Germinal center (tissue), 1 donor: ENCODE results near the gene SCYL1.

Source experiments
- DNase-seq: peaks from one replicate; pipeline ENCODE4 v3.0.0; 2012; ENCODE audit warnings: mixed read lengths, low spot score

SCYL1 gene

DNA sequence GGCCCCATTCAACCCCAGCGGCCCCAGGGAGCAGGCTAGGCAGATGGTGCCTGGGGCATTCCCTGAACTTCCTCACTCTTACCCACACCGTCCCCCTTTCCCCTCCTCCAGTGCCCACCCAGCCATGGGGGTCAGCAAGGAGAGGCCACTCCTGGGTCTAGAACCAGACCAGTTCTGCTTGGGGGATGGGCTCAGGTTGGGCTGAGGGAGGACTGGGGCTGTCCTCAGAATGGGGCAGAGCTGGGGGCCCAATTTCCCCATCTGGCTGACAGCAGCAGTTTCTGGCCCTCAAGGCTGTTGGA lies 12.4 kb downstream of the SCYL1 start:
- no peak for DNase-seq

DNA sequence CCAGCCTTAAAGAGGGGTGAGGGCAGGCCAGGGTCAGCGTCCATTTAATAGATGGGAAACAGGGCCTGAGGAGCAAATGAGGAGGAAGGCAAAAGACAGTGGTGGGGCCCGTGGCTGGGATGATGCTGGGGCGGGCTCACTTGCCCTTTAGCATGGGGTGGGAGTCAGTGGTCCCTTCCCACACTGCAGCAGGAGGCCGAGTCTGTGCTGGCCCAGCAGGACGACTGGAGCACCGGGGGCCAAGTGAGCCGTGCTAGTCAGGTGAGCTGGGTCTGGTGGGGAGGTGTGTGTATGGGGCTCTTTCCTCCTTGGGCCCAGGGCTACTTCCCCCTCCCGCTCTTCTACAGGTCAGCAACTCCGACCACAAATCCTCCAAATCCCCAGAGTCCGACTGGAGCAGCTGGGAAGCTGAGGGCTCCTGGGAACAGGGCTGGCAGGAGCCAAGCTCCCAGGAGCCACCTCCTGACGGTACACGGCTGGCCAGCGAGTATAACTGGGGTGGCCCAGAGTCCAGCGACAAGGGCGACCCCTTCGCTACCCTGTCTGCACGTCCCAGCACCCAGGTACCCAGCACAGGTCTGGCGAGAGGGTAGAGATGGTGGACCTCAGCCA lies 12.8 kb downstream of the SCYL1 start:
- no peak for DNase-seq

DNA sequence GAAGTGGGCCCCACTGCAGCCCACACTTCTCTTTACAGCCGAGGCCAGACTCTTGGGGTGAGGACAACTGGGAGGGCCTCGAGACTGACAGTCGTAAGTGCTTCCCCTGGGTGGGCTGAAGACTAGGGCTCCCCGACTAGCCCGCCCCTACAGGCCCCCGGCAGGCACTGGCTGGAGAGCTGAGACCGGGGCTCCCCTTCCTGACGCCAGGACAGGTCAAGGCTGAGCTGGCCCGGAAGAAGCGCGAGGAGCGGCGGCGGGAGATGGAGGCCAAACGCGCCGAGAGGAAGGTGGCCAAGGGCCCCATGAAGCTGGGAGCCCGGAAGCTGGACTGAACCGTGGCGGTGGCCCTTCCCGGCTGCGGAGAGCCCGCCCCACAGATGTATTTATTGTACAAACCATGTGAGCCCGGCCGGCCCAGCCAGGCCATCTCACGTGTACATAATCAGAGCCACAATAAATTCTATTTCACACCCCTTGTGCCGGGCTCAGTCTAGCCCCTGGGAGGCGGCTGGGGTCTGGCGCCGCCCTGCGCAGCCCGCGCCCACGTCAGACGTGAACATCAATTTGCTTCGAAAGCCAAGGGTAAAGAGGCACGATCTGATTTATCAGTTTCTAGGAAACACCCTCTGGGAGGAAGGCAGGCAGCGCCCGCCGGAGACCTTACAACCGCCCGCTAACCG lies 13.5 kb downstream of the SCYL1 start:
- no peak for DNase-seq

DNA sequence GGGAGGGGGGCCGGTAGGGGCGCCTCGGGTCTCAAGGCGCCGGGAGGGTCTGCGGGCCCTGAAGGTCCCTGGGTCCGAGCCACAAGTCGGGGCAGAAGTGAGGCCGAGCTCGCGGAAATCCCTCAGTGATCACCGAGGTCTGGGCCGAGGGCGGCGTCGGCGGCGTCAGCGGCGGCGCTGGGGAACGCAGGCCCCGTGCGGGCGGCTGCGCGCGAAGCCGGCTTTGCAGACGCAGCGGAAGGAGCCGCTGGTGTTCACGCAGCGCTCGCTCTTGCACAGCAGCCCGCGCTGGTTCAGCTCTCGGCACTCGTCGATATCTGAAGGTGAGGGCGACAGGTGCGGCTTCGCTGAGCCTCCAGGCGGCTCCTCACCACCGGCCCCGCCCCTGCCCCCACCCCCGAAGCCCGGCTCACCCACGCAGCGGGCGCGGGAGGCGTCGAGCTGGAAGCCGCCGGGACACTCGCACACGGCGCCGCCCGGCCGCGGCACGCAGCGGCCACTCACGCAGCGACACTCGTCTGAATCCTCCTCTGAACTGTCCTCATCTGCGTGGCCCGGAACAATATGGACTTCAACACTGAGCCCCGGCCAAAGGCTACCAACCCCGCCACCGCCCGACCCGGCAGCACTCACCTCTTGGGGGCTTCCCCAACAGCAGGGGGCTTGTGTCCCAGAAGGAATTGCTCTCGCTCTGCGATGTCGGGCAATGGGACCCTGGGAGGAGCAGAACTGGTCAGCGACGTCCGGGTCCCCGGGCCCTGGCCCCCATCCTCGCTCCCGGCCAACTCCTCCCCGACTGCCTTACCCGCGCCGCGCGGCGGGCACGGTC lies 14.2 kb downstream of the SCYL1 start:
- no peak for DNase-seq

DNA sequence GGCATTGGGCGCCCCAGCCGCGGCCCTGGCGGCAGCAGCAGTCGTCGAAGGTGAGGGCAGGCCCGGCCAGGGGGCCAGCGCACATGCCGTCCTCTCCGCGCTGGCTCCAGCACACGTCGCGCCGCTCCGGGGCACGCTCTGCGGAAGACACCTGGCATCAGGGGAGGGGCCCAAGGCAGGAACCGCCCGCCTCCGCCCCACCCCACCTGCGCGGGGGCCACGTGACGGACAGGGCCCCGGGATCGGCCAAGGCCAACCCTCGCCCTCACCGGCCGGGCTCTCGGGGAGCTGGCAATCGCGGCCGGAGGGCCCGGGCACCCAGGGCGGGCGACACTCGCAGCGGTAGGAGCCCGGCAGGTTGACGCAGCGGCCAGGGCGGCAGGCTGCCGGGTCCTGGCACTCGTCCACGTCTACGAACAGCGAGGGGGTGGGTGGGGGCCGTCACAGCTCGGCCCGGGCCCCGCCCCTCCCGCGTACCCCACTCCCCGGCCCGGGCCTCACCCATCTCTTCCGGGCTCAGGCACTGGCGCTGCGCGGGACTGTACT lies 14.9 kb downstream of the SCYL1 start:
- peak; percentile 85 for DNase-seq

DNA sequence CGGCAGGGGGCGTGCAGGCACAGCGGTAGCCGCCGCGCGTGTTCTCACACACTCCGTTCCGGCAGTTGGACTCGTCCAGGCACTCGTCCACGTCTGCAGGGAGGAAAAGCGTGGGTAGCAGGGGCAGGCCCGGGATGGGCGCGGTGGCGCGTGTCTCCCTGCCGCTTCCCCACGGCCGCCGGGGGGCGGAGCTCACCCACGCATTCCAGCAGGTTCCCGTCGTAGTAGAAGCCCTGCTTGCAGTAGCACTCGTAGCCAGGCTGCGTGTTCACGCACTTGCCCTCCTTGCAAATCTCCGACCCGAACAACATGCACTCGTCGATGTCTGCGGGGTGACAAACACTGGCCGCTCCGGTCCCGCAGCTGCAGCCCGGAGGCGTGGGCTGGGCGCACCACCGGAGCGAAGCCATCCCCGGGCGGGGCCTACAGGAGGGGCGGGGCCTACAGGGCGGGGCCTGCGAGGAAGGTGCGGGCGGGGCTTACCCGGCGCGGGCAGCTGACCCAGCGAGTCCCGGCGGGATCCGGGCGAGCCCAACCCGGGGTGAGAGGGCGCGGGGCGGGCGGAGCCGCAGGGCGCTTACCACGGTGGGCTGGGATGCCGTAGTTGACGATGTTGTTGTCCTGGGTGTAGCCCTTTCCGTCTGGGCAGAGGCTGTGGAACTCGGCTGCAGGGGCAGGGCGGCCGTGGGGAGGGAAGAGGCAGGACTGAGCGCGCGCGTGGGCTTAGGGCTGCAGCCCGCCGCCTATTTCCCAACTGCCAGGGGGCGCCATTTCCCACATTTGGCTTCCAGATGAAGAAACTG lies 15.6 kb downstream of the SCYL1 start:
- peak; percentile 96 for DNase-seq

DNA sequence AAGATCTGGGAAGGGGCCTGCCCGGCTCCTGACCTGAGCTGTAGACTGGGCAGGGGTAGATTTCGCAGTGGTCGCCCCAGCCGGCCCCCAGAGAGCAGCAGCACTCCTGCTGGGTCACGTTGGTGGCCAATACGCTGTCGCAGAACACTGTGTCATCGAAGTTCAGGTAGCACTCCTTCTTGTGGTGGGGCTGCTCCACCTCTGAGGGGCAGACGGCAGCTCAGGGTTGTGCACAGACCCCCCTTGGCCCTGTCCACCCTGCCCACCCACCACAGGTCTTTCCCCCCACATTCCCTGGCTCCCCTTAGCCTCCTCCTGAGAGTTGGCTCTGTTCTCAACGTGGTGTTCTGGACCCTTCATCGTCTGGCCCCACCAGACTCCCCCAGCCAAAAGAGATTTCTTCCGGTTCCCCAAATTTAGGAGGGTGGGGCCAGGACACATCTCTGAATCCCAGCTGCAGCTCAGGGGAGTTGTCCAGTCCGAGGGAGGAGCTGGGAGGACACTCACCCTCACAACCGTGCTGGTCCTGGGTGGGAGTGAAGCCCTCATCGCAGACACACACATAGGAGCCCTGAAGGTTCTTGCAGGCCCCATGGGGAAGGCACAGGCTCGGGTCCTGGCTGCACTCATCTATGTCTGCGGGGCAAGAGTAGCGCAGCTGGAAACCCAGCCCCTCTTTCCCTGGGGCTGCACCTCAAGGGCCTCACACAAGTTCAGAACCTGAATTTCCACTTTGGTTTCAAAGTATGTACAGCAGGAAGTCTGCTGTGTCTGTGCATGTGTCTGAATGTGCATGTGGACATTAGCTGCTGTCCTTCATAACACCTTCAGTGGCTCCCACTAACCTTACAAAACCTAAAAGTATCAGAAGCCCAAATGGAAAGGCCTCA lies 16.5 kb downstream of the SCYL1 start:
- DNase-seq = no peak

DNA sequence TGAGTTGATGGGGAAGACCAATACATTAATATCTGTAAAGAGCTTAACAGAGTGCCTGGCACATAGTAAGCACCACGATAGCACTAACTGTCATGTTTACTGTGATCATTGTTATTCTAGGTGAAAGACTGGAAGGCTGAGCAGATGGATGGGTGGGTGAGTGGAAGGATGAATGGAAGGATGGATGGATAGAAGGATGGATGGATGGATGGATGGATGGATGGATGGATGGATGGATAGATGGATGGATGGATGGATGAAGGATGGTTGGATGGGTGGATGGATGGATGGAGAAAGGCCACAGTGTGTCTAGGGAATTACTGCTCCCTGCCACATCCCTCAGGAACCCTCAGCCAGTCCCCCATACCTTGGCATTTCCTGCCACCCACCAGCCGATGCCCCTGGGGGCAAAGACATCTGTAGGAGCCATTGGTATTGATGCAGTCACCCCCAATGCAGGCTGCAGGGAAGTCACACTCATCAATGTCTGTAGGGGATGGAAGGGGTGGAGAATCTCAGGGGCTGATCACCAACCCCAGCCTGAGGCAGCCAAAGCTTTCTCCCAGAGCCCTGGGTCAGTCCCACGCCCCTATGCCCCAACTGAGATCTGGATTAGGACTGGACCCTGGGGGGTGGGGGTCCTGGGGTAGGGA lies 18.0 kb downstream of the SCYL1 start:
- no peak for DNase-seq

DNA sequence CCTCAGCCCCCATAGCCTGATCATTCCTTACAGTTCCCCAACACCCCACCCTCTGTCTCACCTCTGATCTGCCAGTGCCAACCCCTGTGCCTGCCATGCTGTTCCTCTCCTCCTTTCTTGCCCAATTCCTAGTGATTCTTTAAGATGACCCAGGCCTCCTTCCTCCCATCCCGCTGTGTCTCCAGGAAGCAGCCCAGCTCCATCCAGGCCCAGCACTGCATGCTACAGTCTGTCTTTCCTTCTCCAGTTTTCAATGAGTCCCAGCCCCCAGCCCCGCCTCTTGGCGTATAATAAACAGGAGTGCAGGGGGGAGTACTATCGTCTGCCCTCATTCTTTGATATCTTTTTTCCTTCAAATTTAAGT lies 21.0 kb downstream of the SCYL1 start:
- no peak for DNase-seq

DNA sequence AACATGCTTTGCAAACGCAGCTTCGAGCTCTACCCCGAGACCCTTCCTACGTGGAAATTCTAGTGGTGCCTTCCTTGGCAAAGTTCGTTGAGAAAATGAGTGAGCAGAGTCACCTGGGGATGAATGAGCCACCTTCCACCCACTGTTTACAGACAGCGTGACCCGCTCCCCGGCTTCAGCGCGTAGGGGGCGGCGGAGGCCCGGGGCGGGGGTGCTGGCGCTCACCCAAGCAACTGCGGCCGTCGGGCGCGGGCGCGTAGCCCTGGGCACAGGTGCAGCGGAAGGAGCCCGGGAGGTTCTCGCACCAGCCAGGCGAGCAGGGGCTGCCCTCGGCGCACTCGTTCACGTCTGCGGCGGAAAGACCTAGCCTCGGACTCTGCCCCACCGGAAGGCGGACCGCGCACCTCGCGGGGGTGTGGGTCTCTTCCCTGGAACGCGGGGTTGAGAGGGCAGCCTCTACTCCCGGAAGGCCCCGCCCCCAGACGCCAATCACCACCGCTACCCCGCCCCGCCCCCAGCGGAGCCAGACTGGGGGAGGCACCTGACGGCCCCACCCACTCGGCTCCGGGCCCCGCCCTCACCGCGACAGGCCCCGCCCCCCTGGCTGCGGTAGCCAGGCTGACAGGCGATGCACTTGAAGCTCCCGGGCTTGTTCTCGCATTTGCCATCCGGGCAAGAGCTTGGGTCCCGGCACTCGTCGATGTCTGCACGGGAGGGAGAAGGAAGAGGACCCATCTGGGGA lies 21.5 kb downstream of the SCYL1 start:
- DNase-seq = peak; percentile 97

DNA sequence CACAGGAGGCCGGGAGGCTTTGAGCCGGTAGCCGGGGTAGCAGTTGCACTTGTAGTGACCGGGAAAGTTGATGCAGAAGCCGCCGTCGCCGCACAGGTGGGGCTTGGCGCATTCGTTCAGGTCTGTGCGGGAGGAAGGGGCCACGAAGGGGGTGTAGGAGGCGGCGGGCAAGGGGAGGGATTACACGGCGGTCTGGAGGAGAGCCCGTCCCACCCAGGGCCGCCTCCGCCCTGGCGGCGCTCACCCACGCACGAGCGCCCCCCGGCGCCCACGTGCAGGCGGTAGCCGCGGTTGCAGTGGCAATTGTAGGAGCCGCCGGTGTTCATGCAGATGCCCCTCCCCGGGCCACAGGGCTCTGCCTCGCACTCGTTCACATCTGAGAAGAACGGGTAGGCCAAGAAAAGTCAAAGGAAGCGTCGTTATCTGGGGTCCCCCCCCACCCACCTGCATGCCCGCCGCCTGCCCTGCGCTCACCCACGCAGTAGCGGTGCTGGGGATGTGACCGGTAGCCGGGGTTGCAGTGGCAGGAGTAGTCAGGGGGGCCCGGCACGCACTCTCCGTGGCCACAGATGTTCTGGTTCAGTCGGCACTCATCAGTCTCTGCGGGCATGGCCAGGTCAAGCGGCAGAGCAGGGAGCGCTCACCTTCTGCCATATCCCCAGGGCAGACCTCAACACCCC lies 22.7 kb downstream of the SCYL1 start:
- DNase-seq = no peak

DNA sequence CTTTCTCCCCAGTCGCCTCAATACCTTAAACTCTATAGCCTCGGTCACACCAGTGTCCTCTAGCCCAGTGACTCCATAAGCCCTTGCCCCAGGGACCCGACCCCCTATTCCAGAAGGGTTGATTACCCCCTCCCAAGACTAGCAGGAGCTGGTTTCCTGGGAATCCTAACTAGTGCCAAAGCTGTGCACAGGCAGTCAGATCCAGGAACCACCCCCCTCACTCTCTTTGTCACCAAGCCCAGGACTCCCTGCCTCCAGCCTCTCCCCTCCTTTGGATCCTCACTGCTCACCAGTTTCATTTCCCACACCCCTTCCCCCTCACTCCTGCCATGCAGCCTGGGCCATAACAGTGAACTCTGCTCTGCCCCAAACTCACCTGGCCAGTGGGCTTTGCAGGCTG lies 23.5 kb downstream of the SCYL1 start:
- DNase-seq = no peak

DNA sequence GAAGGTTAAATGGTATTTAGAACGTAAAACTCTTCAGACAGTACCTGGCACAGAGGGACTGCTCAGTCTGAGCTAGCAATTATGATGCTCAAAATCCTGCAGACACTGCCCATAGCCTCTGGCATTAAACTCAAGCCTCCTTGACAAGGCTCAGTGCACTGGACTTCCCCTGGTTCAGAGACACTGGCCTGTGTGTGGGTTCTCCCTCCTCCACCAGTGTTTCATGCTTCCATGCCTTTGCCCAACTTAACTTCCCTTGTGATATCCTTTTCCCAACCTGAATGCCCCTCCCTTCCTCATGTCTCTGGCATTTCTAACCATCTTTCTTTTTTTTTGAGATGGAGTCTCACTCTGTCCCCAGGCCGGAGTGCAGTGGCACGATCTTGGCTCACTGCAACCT lies 24.2 kb downstream of the SCYL1 start:
- DNase-seq = no peak

DNA sequence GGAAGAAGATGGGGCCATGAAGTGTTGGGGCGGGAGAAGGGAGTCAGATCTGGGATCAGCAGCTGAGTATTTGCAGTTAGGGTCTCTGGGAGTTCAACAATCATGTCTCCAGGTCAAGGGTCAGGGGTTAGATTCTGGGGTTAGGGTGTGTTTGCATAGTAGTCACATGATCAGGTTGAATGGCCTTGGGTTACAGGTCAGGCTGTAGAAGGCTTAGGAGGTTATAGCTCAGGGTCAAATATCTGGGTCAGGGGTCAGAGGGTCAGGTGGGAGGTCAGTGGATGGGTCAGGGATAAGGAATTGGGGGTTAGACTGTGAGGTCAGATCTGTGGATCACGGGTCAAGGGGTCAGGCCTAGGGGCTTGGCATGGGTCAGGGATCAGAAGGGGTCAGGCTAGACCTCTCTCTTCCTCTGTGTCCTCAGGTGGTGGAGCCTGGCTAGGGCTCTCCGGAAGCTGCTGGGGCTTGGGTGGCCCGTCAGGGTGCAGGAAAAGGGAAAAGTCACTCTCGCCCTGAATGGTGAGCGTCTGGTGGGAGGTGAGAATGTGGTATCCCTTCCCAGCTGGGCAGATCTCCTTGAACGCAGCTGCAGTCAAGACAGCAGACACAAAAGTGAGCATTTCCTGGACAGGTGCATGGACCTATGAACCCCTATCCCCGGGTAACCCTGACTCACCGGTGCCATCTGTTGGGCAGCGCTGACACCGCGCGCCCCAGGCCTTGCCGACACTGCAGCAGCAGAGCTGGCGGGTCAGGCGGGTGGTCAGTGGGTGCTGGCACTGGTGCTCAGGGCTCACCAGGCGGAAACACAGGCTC lies 26.9 kb downstream of the SCYL1 start:
- DNase-seq = peak; percentile 69

DNA sequence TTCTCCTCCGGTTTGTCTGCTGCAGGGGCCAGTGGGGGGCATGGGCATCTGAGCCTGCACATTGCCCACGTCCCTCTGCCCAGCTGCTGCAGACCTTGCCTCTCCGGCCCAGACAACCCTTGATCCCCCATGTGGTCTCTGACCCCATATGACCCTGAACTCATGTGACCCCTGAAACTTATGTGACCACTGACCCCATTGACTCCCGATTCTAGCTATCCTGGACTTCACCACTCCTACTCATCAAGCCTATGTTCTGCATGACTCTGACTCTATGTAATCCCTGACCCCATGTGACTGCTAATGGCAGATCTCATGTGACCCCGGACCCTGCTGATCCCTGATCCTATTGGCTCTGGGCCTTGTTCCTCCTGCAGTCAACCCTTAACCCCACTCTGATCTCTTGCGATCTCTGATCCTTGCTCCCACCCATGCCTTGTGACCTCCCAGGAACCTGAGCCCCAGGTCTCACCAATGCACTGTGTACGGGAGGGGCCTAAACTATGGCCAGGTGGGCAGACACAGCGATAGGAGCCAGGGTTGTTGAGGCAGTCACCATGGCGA lies 27.6 kb downstream of the SCYL1 start:
- no peak for DNase-seq

DNA sequence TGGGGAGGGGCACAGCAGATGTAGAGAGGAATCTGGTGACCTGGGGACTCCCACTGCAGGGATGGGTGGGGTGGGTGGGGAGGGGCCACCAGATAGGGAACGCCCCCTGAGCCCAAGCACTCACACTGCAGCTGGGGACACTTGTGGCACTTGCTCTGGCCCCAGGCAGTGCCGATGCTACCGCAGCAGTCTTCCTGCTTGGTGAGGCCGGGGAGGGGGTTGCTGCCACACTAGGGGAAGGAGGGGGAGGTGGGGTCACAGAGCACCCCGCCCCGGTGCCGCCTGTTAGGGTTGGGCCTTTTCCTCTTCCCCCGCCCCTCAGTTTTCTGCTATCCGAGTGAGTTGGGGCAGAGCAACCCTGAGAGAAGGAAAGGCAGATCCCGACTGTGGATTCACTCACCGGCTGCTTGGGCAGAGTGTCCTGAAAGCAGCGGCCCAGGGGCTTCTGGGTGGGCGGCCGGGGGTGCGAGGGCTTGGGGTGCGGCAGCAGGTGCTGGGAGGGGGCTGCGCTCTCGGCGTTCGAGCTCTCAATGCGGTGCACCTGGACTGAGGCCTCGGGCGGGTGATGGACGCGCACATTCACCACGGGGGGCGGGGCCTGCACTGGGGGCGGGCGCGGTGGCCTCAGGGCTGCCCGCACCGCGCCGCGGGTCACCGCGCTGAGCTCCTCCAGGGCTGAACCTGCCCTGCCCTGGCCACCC lies 28.6 kb downstream of the SCYL1 start:
- no peak for DNase-seq

DNA sequence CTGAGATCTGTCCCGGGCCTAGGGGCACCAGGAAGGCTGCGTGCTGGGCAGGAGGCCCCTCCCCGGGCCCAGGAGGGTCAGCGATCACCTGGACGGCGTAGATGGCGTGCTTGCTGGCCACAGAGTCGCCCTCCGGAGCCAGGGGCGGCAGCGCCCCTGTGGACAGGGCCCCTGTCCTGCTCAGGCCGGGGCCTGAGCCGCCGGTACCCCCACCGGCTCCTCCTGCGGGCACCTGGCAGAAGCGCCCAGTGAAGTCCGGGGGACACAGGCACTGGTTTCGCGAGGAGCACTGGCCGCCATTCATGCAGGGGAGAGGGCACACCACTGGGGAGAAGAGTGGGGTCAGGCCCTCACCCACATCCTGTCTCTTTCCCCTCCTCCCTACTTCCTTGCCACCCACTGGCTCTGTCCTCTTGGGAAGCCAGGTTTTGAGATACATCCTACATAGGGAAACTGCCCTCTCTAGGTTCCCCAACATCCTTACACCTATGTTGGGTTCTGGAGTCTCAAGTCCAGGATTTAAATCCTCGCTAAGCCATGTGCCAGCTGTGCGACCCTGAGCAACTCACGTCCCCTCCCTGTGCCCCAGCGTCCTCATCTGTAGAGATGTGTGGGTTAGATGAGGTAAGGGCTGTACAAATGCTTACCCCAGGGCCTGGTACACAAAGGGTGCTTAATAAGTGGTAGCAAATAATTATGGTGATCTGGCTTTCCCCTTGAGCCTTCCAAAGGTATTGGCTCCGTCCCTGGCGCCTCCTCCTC lies 29.4 kb downstream of the SCYL1 start:
- DNase-seq = no peak
